Endodermal cell (in vitro differentiated cells): ENCODE results near the gene MED17. TPM values are rescaled to one million over a fixed set of nuclear protein-coding genes. Genes with fewer than 3 reads are reported as not detected.

ENCODE experiments used
- DNase-seq: peaks from one replicate; pipeline ENCODE4 v3.0.0-alpha.2; 2017
- H3K27ac ChIP-seq: 2 replicates; pipeline ENCODE4 v1.5.1; 2013; ENCODE audit warnings: mild to moderate bottlenecking, low read depth, low read length, moderate library complexity
- H3K27me3 ChIP-seq: 2 replicates; pipeline ENCODE4 v1.6.1; 2013; ENCODE audit warnings: mild to moderate bottlenecking, low read length, moderate library complexity; ENCODE audit not compliant: insufficient read depth, control insufficient read depth, poor library complexity, severe bottlenecking
- H3K36me3 ChIP-seq: 2 replicates; pipeline ENCODE4 v1.7.0; 2013; ENCODE audit warnings: mild to moderate bottlenecking, low read length, moderate library complexity; ENCODE audit not compliant: control insufficient read depth, insufficient read depth
- H3K4me1 ChIP-seq: one replicate; pipeline ENCODE4 v1.7.0; 2013; ENCODE audit warnings: low read length; ENCODE audit not compliant: control insufficient read depth, insufficient read depth
- H3K4me3 ChIP-seq: 2 replicates; pipeline ENCODE4 v1.5.1; 2013; ENCODE audit warnings: mild to moderate bottlenecking, low read length, moderate library complexity
- H3K9ac ChIP-seq: 2 replicates; pipeline ENCODE4 v1.6.1; 2013; ENCODE audit warnings: mild to moderate bottlenecking, low read length, moderate library complexity; ENCODE audit not compliant: poor library complexity, severe bottlenecking; ENCODE audit errors: extremely low read depth
- H3K9me3 ChIP-seq: 2 replicates; pipeline ENCODE4 v1.6.1; 2013; ENCODE audit warnings: mild to moderate bottlenecking, low read length, moderate library complexity; ENCODE audit not compliant: control insufficient read depth
- H3K27ac Mint-ChIP-seq: 2 replicates; pipeline ENCODE4 v1.8.0; 2020; ENCODE audit warnings: mixed read lengths
- H3K27me3 Mint-ChIP-seq: 2 replicates; pipeline ENCODE4 v1.8.0; 2021; ENCODE audit warnings: mild to moderate bottlenecking, mixed read lengths; ENCODE audit not compliant: insufficient read depth
- H3K36me3 Mint-ChIP-seq: 2 replicates; pipeline ENCODE4 v1.8.0; 2020; ENCODE audit warnings: low read depth, mixed read lengths
- H3K4me1 Mint-ChIP-seq: 2 replicates; pipeline ENCODE4 v1.8.0; 2020; ENCODE audit warnings: mixed read lengths
- H3K4me3 Mint-ChIP-seq: 2 replicates; pipeline ENCODE4 v1.8.0; 2020; ENCODE audit warnings: mild to moderate bottlenecking, moderate library complexity, mixed read lengths
- H3K9me3 Mint-ChIP-seq: 2 replicates; pipeline ENCODE4 v1.8.0; 2020; ENCODE audit warnings: mild to moderate bottlenecking, mixed read lengths
- WGBS, 2 experiments: methylation state at CpG; one replicate each; pipeline versions ENCODE4 v1.1.5 to v1.1.7; 2013; ENCODE audit warnings: missing lambda C conversion rate in 2 of 2, mixed read lengths in 1 of 2; ENCODE audit not compliant: insufficient coverage in 1 of 2, insufficient read length in 1 of 2; 5-methylcytosine and 5-hydroxymethylcytosine counted together
- total RNA-seq, 2 donors: library from RNA; stranded (reverse); fragmentation: NEBNext Ultra II Directional in 1 of 2; extraction: Animal tissue kit (Norgen Biotek cat#: 25700) in 1 of 2; gene quantifications; 2 replicates in 1 of 2; 3 replicates in 1 of 2; pipeline ENCODE4 v1.2.1, GENCODE V29; 2021
- TF ChIP-seq, protein P1 (sequence below): fragments of 200-600 bp; sonication (generic); conservative IDR thresholded peaks from 2 replicates; pipeline ENCODE4 v1.5.0; 2021; ENCODE audit warnings: antibody characterized with exemption, mild to moderate bottlenecking

MED17 gene
- total RNA-seq, 2 donors from 2014 or later = 40.6 to 46.2 TPM

DNA sequence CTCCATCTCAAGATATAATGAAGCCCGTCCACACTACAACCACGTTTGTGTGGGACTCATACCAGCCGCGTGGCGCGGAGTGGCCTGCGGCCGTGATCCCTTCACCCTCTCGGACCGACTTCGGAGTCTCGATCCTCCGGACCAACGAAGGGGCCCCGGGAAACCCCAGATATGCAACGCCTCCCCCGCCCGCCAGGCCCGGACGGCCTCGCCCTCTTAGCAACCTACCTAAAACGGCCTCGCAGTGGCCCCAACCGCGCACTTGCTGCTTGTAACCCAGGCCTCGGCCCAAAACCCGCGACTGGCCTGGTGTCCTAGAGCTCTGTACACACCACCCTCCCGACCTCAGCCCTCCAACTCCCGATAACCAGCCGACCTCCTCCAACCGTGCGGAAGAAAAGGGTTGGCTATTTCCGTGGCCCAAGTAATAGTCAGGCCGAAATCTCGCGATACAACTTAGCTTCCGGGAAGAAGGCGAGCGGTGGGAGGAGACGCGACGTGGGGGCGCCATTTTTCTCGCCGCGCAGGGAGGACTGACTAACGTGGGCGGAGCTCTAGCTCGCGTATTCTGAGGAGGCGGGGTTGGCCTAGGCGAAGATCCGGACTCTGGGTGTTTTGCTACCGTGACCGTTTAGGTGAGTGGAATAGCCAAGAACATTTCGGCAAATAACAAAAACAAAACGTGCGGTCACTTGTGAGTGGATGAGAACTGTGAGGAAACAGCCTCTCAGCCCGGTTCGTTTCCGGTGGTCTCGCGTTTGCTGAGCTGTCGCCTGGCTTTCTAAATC, 42.8 kb upstream of the MED17 start, which contains the start of the genes C11orf54 and TAF1D:
C11orf54 (plus strand) TSS at position 579 of the 788 bp plus-strand sequence. CDS start 5,722 bp downstream, outside the sequence.
TAF1D (minus strand) TSS at position 402 of the 788 bp plus-strand sequence. CDS start 2,191 bp downstream, outside the sequence.
- no peaks in the 10 kb centered on the region for H3K27me3 ChIP-seq
- peak within 1 kb of the TSS; percentile 87 for H3K4me3 ChIP-seq
- Mint-ChIP-seq H3K27me3 (no peaks in the 10 kb centered on the region), H3K4me3 (peak within 1 kb of the TSS; percentile 99), H3K9me3 (no peaks in the 10 kb centered on the region), H3K36me3 (peaks cover 42% of the 10 kb centered on the region), H3K27ac (peak within 1 kb of the TSS; percentile 100), H3K4me1 (peaks cover 43% of the 10 kb centered on the region)
- peak; percentile 99 for DNase-seq
- peak within 1 kb of the TSS; percentile 85 for H3K27ac ChIP-seq
- H3K4me1 ChIP-seq = peaks cover 11% of the 10 kb centered on the region
- peak within 1 kb of the TSS; percentile 99 for H3K9ac ChIP-seq
- H3K36me3 ChIP-seq = peaks cover 42% of the 10 kb centered on the region
- WGBS, 2 experiments = 0% methylated on average over 26 to 65 of the region's 65 CpGs
- no peaks in the 10 kb centered on the region for H3K9me3 ChIP-seq
- TF ChIP-seq, protein P1, sequence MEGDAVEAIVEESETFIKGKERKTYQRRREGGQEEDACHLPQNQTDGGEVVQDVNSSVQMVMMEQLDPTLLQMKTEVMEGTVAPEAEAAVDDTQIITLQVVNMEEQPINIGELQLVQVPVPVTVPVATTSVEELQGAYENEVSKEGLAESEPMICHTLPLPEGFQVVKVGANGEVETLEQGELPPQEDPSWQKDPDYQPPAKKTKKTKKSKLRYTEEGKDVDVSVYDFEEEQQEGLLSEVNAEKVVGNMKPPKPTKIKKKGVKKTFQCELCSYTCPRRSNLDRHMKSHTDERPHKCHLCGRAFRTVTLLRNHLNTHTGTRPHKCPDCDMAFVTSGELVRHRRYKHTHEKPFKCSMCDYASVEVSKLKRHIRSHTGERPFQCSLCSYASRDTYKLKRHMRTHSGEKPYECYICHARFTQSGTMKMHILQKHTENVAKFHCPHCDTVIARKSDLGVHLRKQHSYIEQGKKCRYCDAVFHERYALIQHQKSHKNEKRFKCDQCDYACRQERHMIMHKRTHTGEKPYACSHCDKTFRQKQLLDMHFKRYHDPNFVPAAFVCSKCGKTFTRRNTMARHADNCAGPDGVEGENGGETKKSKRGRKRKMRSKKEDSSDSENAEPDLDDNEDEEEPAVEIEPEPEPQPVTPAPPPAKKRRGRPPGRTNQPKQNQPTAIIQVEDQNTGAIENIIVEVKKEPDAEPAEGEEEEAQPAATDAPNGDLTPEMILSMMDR = no peak

GRCh38 chr11:93741882-93742226, 42.2 kb upstream of the MED17 start:
- H3K36me3 ChIP-seq = peaks cover 36% of the 10 kb centered on the region

GRCh38 chr11:93743291-93743690, 40.8 kb upstream of the MED17 start:
- H3K9ac ChIP-seq = no peak overlapping the region
- TF ChIP-seq, protein P1 = no peak
- H3K27ac ChIP-seq = no peak overlapping the region
- 89 to 93% methylated on average over 21 to 23 of the region's 23 CpGs for WGBS, 2 experiments
- H3K27me3 ChIP-seq = no peaks in the 10 kb centered on the region
- no peaks in the 10 kb centered on the region for H3K27me3 Mint-ChIP-seq
- peaks cover 29% of the 10 kb centered on the region for H3K4me1 Mint-ChIP-seq
- peaks cover 24% of the 10 kb centered on the region for H3K36me3 ChIP-seq
- H3K9me3 Mint-ChIP-seq = no peaks in the 10 kb centered on the region
- H3K9me3 ChIP-seq = no peaks in the 10 kb centered on the region
- H3K4me1 ChIP-seq = peaks cover 9% of the 10 kb centered on the region
- no peak for DNase-seq
- H3K4me3 Mint-ChIP-seq = peak overlapping the region; percentile 99
- peak overlapping the region; percentile 44 for H3K27ac Mint-ChIP-seq
- H3K36me3 Mint-ChIP-seq = peaks cover 23% of the 10 kb centered on the region
- H3K4me3 ChIP-seq = no peak overlapping the region

More at GRCh38 chr11:93741882-93742226, 42.2 kb upstream of the MED17 start:
- Histone ChIP-seq H3K9ac (peak overlapping the region; percentile 99), H3K9me3 (no peaks in the 10 kb centered on the region), H3K4me1 (peaks cover 11% of the 10 kb centered on the region), H3K27me3 (no peaks in the 10 kb centered on the region), H3K4me3 (peak overlapping the region; percentile 87), H3K27ac (peak overlapping the region; percentile 10)
- DNase-seq = no peak
- peak overlapping the region; percentile 99 for H3K4me3 Mint-ChIP-seq
- no peaks in the 10 kb centered on the region for H3K9me3 Mint-ChIP-seq
- TF ChIP-seq, protein P1 = no peak
- H3K4me1 Mint-ChIP-seq = peaks cover 43% of the 10 kb centered on the region
- H3K27me3 Mint-ChIP-seq = no peaks in the 10 kb centered on the region
- peak overlapping the region; percentile 100 for H3K27ac Mint-ChIP-seq
- WGBS, 2 experiments = 0 to 2% methylated on average over 3 to 7 of the region's 8 CpGs
- H3K36me3 Mint-ChIP-seq = peaks cover 37% of the 10 kb centered on the region
